Stimulated activated CD8-positive, alpha-beta memory T cell treated with anti-CD3 and anti-CD28 coated beads, Interleukin-7, amount 100 ng/mL, for 4 hours (primary cell): ENCODE measurements around the gene P2RY6.
A peak's percentile ranks its signal among the peaks of the same experiment; 100 is the strongest.

ENCODE experiments used
- DNase-seq, 2 donors: peaks; one replicate each; pipeline ENCODE4 v3.0.0-alpha.2; 2020; ENCODE audit warnings: low read depth in 2 of 2

The P2RY6 gene

DNA sequence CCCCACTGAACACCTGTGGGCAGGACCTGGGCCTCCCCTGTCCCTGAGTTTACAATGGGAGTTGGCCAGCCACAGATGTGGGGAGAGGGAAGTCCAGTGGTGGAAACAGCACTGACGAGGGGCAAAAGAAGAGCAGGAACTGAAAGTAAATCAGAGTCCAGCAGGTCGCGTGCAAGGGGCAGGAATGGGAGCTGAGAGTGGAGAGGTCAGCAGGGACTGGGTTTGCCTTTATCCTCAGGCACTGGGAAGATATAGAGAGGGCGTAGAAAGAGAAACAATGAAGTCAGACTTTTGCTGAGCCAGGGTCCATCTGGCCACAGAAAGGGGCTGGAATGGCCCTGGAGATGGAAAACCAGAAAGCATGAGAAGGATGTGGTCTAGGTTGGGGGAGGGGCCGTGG lies 8.5 kb downstream of the P2RY6 start:
- no peak for DNase-seq

DNA sequence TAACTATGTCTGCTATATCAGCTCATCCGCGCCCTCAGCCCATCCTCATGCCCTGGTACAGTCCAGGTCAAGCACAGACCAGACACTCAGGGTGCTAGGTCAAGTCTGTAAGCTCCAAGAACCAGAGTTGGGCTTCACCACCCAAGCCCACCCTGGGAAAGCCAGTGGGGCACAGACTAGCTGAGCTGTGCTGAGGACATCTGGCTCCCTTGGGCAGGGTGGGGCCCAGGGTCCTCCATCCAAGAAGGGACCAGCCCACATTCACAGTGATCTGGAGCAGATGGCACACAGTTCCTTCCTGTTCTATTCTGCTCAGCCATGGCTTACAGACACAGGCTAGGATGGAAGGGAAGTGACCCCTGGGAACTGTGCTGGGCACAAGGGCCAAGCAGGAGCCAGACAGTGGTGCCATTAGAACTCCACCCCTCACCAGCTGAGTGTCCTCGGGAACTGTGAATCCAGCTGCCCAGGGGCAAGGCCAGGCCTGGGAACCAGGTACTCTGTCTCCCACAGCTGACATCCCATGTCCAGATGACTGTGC lies 9.1 kb downstream of the P2RY6 start:
- DNase-seq = no peak

DNA sequence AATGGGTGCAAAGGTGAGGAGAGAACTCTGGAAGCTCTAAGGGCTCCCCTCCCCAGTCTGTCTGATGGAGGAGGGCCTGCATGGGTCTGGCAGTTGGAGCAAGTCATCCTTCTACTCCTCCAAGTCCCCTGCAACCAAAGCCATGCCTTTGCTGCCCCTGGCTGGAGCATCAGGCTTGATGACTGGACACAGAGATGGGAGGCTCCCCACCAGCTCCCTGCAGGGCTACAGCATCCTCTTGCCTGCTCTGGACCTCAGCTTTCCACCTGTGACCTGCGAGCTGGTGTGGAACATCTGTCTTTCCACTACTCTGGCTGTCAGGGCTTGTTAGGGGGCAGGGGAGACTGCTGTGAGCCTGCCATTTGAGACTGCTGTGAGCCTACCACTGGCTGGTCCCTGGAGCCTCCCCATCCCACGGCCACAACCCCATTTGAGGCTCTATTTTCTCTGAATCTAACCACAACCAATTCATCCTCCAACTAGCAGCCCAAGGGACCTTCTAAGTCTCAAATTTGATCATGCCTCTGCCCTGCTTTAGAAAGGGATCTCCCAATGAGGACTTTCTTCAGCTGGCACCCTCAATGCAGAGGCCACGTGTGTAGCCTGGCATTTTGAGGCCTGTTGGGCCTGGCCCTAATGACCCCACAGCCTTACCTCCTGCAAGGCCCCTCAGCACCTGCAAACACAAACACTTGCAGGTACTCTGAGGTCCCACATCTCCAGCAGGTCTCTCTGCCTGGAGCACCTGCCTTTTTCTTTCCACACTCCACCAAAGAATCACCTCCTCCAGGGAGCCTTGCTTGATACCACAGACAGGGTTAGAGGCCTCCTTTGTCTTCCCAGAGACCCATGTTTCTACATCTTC lies 9.9 kb downstream of the P2RY6 start:
- DNase-seq = no peak

DNA sequence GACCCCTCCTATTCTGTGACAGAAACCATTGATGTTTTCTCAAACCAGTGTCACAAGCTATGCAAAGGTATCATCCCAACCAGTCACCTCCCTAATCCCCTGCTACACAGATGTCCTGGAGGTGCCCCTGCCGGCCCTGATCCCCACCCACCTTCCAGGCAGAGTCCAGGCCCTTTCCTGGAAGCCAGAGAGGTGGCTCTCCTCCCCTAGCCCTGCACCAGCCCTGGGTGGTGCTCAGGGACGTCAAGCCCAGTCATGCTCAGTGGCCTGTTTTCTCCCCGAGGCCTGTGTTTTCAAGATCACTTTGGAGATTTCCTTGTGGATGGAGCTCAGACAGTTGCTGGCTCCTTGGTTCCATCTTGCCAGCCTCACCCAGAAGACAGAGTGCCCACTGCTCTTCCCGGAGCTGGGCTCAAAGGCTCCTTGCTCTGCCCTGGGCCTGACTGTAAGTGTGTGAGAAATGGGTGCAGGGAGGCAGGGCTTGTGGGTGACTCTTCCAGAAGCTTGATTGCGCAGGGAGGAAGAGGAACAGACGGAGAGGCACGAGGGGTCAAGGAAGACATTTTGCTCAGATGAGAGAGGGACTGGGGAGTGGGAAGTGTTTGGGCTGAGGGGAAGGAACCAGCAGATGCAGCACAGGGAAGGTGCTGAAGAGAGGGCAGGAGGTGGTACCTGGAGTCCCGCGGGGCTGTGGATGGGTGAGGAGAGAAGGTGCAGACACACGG lies 11.3 kb downstream of the P2RY6 start:
- no peak for DNase-seq

DNA sequence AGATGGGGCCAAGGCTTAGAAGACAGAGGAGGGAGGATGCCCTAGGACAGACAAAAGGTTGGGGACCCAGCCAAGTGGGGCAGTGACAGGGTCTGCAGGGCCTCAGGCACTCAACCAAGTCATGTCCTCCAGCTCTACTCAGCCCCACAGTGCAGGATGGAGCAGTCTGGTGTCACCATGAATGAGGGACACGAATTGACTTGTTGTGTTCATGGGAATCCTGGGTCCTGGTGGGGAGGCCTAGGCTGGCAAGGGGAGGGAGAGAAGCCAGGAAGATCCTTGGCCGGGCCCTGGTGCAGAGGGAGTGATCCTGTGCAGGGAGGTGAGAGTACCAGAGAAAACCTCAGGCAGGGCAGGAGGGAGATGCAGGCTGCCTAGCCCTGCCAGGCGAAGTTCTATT lies 12.0 kb downstream of the P2RY6 start:
- DNase-seq = no peak

DNA sequence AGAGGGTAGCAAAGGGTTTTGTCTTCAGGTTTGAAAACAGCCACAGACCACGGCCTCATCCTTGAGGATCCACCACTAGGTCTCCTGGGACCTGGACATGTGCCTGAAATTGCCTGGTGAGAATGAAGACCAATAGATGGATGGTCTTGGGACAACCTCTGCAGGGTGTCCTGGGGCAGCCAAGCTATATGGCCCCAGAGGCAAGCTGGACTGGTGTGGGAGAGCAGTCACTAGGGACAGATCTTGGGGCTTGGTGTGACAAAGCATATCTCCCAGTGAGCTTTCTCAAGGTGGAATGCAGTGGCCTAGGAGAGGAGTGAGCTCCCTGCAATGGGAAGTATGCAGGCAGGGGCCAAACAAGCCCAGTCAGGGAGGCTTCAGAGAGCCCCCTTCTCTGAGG lies 13.6 kb downstream of the P2RY6 start:
- no peak for DNase-seq

DNA sequence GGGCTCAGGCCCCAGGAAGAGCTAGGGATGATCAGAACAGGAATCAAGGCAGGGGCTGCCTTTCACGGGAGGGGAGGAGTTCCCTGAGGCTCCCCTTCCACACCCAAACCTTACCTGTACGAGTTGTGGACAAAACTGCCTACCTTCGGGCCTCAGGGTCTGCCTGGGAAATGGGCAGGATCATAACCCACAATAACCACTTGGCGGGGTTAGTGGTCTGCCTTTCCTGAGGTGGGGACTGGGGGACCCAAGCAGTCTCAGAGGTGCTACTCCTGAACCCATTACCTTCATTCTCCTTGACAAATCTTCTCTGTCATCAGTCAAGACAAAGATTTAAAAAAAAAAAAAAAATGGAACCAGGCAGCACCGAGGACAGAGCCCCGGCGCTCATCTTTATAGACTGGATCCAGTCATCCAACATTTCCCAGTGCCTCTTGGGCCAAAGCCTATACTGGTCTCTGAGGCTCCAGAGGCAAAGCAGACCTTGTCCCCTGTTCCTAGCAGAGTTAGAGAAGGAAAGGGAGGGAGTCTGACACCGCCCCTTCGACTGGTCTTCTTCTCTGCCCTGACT lies 14.2 kb downstream of the P2RY6 start:
- no peak for DNase-seq

DNA sequence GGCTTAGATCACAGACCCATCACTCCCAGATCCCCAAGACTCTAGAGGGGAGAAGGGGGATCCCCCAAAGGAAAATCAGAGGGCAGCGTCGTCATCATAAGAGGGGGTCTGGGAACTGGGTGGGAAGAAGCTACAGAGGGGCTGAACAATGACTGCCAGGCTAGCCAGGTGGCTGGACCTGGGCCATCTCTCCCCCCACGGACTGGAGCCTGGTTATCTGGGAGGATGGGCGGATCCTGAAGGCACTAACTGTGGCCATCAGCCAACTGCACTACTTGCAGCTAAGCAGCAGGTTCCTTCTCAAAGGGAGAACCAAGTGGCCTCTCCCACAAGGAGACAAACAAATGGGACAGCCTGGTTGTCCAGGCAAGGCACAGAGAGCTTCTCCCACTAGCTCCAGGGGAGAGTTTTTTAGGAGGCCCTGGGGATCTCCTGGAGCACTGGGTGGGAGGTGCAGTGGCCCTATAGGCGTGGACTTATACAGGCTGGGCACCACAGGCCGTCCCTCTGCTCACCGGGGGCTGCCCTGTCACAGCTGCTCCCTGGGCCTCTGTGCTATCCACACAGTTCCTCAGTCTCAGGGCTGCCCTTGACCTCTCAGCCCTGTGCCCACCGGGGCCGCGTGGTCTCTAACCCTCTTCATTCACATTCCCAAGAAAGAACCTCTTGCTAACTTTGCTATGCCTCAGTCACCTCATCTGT lies 15.4 kb downstream of the P2RY6 start:
- no peak for DNase-seq

DNA sequence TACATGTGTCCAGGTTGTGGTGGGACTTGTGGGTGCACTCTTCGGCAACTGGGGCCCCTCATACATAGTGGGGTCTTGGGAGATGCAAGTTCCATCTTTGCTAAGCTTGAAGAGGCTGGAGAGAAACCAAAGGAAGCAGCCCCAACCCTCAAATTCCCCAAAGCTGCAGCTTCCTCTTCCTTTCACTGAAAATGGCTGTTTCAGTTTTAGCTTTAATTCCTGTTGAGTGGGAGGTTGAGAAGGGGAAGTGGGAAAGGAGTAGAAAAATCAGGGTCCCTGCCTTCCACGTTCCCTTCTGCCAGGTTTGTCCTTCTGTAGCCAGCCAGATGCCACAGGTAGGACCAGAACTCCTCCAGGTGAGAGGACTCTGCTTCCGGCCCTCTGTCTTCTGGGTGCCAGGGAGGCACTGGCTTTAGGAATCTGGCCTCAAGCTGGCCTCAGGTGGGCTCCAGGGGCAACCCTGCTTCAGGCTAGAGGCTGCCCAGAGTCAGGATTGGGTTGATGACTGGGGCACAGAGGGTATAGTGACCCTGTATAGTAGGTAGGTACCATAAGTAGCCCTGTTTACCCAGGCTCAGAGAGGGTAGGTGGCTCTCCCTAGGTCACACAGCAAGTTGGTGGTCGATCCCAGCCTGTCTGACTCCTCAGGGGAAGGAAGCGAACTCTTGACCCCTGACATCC lies 16.2 kb downstream of the P2RY6 start:
- DNase-seq = no peak

DNA sequence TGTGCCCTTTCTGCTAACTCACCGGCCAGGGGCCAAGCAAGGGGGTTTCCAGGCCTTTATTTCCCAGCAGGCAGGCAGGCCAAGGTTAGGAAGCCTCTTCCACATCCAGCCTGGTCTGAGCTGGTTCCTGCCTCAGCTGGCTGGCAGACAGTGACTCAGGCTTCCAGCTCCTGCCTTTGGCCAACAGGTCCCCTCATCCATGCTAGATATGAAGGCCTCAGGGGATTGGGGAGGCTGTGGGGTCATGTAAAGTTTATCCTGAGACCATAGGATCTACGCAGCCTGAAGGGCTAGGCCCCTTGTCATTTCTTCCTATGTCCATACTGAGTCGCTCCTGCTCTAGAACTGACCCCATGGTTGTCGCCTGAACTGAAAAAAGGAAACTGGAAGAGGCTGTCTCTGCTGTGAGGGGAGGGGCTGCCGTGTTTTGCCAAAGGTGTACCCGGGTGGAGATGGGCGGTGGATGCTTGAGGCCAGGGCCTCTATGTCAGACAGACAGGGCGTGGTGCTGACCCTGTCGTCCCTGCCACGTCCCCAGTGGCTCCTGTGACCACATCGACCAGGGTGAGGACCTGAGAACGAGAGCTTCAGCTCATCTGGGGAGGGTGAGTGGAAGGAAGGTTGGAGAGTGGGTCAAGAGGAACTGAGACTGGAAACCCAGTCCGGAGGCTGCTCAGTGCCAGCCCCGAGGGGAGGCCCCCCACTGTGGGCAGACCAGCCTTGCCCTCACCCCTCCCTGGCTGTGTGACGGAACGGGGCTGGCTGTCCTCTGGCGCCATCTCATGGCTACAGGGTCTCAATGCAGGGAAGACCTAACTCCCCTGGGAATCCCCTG lies 17.0 kb downstream of the P2RY6 start:
- DNase-seq = peak; percentile 5 to 27

DNA sequence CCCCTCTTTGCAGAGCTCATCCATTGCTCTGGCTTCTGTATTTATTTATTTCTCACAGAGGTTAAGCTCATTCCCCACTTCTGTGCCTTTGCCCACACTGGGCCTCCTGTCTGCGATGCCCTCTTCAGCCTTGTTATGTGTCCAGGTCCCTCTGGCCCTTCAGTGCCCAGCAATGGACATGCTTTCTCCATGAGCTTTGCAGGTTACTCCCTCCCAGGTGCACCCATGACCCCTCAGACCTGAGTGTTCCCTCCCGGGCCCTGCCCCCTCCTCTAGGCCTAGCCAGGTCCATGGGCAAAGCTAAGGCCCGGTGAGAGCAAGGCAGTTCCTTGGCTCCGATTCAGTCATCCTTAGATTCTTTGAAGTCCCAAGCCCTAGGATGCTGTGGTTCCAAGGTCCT lies 18.4 kb downstream of the P2RY6 start:
- DNase-seq = no peak

DNA sequence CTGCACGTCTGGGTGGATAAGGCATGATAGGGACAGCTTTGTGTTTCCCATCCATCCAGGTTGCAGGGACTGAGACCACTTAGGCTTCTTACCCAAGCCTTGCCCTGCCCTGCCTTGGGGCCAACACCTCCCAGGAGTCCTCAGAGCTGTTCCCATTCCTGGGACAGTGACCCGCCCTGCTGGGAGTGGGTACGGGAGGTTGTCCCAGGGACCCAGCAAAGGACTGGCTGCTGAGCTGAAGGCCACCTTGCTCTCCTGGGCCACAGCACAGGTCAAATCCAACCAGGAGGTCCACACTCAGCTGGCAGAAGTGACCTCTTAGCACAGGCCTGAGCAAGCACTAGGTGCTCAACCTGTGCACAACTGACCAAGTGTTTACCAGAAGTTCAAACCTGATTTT lies 19.1 kb downstream of the P2RY6 start:
- DNase-seq = no peak

DNA sequence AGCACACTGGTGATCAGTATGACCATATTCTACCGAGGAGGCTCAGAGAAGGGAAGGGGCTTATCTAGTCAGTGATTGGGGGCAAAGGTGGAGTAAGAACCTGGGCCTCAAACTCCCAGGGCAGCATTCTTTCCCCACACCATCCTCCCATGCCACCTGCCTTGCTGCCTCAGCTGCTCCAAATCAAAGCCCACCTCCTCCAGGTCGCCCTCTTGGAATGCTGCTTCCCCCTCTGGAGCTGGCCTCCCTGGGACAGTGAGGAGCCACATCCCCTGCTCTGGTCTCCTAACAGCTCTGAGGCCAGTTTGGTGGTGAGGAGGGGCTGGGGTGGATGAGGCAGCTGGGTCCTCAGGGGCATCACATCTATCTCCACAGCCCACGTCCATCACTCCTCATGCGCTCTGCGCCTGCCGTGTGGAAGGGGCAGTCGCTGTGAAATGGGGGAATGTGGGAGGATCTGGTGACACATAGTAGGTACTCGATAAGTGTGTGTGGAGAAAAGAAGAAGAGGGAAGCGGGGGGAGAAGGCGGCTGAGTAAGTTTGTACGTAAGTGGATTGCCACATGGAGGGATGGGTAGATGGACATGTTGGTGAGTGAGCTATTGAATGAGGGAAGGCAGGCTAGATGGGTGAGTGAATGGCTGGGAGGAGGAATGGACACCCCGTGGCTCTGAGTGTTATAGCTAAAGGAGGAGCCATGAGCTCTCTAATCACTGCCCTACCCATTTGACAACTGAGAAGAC lies 19.8 kb downstream of the P2RY6 start:
- no peak for DNase-seq

DNA sequence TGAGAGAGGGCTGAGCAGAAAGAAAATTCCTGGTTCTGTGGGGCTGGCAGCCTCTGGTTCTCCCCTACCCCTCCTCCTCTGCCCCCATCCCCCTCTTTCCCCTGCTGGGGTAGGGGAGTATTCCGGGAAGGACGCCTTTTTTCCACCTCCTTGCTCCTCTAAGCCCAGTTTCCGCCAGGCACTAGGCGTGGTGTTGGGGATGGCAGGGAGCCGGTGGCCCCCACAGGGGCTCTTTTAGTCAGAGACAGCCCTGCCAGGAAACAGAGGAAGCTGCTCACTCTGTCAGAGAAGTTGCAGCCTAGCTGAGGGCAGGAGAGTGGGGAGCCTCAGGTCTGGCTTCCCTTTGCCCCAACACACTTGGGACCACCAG lies 20.4 kb downstream of the P2RY6 start:
- DNase-seq = no peak

DNA sequence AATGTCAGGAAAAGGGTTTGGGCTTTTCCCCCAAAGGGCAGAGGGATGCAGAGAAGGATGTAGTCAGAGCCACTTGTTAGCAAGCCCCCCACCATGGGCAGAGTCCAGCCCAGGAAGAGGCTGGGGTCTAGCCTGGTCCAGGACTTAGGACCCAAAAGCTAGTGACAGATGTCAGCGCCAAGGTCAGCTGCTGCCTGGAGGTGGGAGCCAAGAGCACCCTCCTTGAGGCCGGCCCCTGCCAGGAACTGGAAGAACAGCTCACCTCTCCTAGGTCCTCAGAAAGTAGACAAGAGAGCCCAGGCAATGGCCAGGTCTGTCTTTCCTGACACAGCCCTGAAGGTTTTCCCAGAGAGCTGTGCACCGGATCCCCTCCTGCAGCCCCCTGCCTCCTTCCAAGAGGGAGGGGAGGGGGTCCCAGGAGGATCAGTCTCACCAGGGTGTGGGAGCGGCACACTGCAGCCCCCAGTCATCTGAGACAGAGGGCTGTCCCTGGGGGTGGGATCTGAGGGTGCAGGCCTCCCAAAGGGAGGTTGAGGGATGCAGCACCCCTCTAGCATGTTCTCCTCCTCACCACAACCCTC lies 21.3 kb downstream of the P2RY6 start:
- no peak for DNase-seq

DNA sequence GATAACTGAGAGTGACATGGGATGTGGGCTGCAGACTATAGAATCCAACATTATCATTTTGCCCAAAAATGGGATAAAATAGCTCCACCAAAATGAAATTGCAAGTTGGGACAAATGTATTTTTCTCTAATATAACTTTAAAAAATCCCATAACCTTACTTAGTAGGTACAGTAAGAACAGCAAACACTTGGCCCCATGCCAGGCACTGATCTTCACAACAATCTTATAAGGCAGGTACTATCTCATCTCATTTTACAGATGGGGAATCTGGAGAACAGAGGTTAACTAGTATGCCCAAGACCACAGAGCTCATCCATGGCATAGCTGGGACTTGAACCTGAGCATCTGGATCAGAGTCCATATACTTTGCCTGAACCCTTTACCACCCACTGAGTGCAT lies 22.5 kb downstream of the P2RY6 start:
- DNase-seq = no peak

DNA sequence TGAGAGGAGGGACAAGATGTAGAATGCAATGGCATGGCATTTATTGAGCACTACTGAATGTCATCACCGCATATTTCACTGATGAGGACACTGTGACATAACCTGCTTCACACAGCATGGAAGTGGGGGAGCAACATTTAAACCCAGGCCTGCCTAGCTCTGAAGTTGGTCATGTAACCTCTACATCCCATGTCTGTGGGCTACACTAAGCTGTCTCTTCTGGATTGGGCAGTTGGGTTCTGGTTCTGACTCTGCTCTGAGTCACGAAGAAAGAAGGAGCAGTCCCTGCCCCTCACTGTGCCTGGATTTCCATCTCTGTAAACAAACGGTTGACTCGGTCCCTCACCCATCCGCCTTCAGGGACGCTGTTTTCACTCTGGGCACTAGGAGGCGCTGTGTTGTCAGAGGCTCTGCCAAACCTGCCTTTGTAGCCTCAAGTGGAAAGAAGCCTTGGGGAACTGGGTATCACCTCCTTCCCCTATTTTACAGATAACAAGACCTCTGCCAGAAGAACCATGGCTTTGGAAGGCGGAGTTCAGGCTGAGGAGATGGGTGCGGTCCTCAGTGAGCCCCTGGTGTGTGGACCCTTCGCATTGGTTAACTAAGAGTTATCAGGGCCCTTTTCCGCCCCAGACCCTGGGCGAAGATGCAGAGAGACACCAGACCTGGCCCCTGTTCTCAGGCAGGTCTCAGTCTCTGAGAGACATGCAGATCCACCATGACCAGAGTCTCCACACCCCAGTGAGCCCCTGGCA lies 23.3 kb downstream of the P2RY6 start:
- DNase-seq = peak; percentile 40 to 54

DNA sequence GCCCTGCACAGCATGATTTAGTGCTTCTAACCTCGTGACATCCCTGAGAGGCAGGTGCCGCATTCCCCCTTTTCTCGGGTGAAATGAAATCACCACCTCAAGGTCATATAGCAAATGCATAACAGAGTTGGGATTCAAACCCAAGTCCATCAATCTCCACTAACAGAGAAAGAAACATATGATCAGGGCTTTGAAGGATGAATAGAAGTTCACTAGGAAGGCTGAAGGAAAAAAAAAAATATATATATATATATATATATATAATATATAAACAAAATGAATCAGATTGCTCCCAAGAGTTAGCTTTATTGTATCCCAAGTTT lies 23.8 kb downstream of the P2RY6 start:
- no peak for DNase-seq
